Stimulated activated CD8-positive, alpha-beta memory T cell treated with anti-CD3 and anti-CD28 coated beads, Interleukin-15, amount 100 ng/mL, for 48 hours (primary cell): Measurements from ENCODE around the gene DLG2.

Experiments used
- DNase-seq, 2 donors: peaks; one replicate each; pipeline ENCODE4 v3.0.0-alpha.2; 2020; ENCODE audit warnings: low read depth in 2 of 2

DLG2 gene

DNA sequence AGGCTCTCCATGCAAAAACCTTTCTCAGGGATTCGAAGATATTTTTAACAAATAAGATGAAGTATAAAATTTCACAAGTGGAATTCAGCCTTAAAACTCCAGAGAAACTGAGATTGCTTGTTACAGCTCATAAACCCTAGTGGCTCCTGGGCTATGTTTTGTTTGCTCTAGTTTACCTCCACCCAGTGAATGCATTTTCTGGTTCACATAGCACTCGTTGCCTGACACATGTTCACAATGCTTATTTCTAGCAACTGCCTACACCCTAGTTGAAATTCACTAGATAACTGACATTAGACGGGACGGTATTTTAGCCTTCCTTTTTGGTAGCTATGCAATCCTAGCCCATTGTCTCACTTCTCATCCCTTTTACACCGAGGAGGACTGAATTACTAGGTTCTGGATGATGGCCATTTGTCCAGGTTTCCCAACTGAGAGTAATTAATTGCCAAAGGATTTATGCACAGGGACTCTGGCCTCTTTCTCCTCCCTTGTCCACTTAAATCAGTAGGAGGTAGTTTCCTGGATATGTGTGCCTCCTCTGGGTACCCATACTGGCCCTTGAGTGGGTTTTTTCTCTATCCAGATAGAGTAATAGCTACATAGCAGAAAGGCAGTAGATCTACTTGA, 951.6 kb downstream of the DLG2 start:
- DNase-seq: no peak

DNA sequence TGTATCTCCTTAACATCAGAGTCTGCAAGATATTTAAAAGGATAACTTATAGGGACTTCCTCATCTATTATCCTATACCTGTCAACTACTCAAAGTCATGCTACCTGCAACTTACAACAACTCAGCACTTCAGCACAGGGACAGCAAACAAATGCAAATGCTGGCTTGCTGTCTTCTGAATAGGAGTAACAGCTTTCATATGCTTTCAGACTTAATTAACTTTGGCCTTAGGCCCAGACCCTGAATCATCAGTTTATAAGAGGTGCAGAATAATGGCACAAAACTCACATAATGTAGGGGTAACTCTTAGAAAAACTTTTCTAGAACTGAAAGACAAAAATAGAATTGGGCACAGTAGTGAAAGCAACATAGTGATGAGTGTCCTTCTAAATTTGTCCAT, 953.4 kb downstream of the DLG2 start:
- no peak for DNase-seq

DNA sequence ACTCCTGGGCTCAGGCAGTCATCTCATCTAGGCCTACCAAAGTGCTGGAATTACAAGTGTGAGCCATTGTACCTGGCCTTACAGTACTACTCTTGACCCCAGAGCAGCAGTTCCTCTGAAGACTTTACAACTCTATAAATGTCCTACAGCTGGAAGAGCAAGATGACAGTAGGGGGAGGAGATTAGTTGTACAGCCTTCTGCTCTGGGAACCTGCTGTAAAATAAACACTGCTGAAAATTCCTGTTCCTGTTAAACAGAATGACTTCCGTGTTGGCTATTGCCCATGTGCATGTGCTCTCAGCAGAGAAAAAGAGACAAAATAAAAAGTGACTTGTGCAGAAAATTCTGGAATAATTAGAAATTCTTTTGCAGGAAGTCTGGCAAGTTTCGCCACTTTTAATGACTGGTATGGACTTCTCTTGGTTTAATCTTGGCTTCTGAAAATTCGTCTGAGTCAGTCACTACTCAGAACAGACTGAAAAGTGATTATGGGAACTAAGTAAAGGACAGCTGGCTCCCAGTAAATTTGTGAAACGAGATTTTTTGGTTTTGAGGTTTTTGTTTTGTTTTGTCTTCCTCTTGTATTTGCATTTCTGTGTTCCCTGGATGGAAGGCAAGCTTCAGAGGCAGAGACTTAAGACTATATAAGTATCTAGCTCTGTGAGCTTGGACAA, 955.7 kb downstream of the DLG2 start:
- DNase-seq: no peak

DNA sequence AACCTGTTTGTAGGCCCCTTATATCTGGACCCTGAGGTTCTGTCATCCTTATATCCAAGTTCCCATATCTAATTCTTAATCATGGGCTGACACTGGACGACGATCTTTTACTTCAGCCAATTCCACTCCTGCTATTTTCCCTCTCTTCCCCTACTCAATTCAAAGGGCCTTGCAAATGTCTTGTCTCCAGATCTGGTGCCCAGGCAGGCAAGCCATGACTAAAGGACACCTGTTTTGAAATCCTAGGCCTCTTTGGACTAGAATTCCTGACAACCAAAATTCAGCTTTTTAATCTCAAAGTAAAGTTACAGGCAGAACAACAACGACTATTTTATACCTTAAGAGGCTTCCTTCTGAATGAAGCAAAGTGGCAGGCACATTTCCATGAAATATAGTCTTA, 963.4 kb downstream of the DLG2 start:
- DNase-seq: no peak

DNA sequence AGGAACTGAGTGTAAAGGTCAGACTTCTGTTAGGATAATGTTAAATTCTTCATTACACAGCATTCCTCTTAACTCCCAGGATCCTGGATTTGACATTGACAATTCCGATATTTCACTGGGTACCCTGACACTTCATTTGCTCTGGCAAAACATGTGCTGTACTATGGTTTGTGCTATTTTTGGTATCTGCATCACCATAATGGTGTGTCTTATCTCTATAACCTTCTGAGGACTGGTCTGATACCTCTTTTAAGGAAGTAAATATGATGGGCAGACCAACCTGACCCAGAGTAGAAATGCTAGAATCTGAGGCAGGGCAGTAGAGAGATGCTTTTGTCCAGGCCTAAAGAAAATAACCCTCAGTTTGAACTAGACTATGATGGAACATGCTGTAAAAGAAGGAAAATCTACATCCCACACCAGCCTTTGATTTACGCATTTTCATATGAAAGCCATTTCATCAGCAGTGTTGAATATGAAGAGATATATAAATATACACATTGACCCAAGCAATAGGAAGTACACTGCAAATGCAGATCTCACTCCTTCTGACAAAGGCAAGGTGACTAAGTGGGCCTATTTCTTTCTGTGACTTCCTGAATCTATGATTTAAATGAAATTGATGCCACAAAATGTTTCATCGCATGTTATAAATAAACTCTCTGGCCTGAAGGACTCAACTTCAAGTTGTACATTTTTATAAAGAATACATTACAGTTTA, 966.7 kb downstream of the DLG2 start:
- DNase-seq: no peak

DNA sequence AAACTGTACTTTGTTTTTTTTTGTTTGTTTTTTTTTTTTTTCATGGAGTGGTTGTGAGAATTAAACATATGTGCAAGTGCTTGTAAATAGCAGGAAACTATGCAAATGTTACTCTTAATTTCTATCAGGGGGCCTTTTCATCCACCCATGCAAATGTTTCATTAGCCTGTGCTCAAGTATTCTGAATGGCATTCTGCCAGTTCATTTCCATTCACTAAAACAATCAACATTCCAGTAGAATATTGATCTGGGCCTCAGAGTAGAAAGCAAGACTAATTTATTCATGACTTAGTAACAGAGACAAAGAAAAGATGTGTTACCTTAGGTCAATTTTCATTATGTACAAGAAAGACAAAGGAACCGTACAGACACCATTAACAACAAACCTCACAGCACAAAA, 971.4 kb downstream of the DLG2 start:
- no peak for DNase-seq

DNA sequence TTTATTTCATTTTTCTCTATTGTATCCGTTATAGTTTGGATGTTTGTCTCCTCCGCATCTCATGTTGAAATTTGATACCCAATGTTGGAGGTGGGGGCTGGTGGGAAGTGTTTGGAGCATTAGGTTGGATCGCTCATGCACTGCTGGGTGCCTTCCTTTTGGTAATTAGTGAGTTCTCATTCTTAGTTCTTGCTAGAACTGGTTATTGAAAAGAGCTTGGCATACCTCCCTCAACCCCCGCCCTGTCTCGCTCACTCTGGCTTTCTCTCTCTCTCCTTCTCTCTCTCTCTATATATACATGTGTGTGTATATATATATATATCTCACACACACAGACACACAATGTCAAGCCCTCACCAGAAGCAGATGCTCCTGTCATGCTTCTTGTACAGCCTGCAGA, 978.7 kb downstream of the DLG2 start:
- no peak for DNase-seq

DNA sequence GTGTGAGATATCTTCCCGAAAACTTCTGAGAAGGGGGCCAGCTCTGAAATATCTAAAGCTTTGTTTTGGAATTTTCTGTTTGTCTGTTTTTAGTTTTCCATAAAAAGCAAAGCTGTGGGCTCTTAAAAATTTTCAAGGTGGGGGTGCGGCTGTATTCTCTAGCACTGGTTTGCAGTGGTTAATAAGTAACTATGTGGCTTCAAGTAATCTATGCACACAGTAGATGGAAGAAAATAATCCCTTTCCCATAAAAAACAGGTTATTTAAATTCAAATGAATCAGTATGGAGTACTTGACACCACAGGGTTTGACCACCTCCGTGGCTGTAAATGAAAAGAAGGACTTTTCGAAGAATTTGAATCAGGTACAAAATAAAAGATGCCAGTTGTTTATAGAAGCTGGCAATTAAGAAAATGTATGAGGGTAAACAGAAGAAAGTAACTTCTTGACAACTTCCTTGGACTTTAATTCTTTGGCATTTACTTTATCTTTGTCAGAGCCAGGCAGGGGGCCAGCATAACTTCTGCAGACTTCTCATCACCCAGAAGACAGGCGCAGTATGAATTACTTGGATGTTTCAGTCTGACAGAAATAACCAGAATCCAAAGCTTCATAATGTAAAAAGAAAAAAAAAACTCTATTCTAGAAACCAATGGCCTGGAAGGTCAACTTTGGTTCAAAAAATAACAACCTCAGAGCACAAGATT, 981.0 kb downstream of the DLG2 start:
- no peak for DNase-seq

DNA sequence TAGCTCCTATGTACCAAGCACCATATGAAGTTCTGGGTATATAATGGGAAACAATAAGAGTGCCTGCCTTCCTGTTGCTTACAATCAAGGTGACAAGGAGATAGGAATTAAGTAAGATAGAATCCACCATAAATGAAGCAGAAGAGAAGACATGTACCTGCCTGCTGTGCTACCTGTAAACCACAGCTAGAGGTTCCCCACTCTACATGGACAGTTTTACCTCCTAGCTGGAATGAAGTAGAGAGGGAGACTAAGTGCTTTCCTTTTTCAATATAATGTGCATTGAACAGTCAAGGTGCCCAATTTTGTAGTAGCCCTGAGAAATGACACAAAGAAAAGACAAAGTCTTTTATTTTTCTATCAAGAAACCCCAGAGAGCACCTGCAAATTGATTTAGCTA, 984.6 kb downstream of the DLG2 start:
- no peak for DNase-seq

DNA sequence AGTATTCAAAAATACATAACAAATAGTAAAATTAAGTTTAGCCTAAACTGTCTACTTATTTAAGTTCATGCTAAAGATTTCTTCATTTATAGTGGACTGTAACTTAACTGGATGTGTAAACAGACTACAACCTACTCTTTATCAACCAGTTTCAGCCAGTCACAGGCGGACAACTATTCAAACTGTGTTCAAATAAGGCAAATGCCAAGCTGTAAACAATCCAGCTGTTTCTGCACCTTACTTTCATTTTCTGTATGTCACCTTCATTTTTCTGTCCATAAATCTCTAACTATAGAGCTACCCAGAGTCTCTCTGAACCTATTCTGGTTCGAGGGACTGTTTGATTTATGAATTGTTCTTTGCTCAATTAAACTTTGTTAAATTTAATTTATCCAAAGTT, 992.8 kb downstream of the DLG2 start:
- no peak for DNase-seq

DNA sequence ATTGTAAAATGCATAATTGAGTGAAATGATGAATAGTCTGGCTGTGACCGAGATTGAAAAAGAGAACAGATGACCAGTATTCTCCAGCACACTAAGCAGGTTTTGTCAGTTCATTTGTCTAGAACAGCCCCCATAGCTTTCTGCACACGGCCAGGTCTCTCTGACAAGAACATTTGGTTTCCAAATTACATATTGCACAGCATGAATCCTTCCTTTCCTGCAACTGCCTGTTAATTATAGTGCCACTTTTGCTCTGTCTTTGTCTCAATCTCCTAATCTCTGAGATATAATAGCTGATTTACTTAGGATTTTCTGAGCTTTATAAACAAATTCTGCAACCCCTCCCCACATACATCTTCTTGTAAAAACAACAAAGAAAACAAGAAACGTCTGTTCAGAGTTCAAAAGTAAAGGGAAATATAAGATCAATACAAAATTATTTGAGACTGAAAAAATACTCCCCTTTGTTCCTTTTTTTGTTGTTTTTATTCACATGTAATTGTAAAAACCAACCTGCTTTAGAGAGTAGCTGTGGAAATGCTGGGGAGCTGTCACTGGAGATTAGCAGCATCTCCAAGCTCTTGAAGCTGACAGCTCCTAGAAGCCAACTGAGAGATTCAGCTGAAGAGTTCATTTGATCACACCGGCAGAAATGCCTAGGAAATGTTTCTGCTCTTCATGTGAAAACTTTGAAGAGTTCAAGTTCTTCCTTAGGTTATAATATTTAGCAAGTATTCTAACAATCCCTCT, 998.1 kb downstream of the DLG2 start:
- no peak for DNase-seq

DNA sequence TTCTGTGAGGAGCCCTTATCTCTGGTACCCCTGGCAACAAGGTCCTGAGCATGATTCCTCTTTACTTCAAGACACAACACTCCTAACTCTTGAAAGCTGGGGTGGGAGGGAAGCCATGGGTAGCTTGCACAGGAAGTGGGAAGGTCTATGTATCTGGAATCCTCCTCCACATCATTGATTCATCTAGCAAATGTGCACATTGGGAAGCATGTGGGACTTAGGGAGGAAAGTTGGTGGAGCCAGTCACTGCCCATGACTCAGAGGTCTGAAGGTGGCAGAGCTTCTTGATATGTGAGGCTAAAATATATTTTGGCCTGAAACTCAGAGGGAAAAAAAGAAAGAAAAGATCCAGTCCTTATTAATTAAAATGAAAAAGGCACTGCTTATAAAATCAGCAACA, 1000.9 kb downstream of the DLG2 start:
- no peak for DNase-seq

DNA sequence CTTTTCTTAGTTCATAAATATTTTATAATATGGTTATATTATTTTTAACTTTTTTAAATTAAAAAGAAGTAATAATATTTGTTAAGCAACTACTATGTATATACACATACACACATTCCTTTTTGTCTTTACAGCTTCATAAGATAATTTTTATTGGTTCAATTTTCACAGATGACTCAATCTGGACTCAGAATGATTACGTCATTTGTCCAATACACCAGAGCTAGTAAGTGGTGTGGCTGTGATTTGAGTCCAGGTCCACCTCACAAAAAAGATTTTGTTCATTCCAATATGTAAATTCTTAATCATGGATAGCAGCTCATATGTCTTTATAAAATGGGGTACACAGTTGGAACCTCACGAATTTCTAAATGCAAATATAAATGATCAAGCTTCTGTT, 1014.5 kb downstream of the DLG2 start:
- no peak for DNase-seq

DNA sequence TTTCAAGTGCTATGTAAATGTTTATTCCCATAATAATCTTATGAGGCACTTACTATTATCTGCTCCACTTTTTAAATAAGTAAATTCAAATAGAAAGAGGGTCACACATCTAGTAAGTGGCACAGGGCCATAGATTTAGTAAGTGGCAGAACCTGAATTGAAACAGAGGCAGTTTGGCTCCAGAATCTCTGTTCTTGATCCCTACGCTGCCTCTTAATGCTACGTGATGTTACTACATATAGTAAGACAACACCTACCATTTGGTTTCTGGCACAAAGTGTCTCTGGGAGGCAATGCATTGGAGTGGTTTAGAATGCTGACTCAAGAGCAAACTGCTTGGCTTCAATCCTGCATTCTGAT, 1018.3 kb downstream of the DLG2 start:
- no peak for DNase-seq

DNA sequence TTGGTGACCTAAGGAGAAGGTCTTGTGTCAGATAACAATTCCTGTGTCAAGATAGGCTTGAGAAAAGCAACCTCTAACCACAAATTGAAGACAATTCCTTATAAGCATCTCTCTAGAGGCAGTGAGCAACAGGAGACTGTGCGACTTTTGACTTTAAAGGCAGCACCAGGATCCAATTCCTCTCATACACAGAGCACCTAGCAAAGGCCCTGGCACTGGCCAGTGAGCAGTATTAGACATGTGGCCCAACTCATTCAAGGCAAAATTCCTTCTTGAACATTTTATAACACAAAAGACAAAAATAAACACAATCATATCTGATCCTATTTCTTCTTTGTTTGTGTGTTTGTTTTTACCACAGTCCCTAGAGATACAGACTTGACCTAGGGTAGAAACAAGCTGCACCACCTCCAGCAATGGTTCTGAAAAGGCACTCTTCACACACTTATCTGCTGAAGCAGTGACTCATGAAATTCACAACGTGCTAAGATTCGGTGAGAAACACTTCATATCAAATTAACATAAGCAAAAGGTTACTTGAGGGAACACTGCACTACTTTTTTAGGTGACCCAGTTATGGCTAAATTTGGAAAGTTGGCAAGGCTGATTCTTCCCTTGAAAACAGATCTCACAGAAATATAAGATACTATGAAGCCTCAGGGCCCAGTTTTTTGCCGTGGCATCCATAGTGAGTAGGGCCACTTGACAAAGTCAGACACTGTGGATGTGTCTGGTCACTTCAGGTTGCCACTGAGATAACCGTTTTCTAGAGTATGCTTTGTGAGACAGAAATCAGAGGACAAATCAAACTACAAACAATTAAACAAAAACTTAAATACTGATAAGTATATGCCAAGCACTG, 1018.9 kb downstream of the DLG2 start:
- DNase-seq: no peak

DNA sequence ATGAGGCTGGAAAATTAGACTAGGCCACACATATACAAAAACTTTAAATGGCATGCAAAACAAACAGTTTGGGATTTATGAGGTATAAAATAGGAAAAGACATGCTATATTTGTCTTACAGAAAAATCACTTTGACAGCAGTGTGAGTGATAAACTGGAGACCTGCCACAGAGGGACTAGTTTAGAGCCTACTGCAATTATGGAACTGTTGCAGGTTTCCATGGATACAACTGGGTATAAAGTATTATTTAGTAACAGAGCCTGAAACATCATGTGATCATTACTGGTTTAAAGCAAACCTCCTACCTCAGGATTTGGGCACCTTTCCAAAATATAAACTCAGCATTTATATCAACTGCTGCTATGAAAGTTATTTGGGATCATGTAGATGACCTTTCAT, 1032.5 kb downstream of the DLG2 start:
- no peak for DNase-seq

DNA sequence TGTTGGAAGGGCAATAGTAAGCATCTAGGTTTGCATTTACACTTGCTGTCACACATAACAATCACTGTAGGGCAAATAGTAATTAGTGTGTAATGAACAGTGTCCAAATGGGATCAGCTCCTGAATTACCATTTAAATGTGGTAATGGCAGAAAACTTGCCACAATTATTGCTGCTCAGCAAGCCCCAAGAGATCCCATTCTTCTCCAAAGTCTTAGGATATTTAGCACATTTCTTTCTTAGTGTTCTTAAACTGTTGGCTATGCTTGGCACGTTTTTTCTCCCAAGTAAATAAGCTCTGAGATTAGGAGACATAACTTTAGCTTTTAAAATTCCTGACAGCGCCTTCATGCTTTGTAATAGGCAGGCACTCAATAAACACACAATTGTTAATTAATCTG, 1037.0 kb downstream of the DLG2 start:
- no peak for DNase-seq

DNA sequence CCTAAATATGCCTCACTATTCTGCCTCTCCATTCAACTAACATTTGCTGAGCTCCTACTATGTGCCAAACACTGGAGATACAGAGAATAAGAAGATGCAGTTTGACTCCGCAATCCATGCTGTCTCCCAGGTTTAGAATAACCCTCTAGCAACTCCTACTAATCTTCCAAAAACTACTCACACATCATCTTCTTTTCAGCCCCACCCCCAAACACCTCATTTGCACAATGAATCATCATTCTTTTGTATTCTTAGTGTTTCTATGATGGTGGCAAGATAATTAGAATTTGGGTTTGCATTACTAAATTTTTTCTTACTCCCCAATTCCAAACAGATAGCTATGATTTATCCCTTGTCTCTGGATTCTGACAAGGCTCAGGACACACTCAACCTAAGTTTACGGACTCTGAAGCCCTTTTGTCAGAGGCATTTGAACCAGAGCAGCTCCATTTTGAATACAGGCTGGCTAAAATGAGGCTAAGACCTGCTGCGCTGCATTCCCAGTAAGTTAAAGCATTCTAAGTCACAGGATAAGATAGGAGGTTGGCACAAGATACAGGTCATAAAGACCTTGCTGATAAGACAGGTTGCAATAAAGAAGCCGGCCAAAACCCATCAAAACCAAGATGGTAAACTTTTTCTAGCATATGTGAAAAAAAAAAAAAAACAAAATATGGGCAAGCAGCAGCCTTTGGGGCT, 1038.9 kb downstream of the DLG2 start:
- no peak for DNase-seq

DNA sequence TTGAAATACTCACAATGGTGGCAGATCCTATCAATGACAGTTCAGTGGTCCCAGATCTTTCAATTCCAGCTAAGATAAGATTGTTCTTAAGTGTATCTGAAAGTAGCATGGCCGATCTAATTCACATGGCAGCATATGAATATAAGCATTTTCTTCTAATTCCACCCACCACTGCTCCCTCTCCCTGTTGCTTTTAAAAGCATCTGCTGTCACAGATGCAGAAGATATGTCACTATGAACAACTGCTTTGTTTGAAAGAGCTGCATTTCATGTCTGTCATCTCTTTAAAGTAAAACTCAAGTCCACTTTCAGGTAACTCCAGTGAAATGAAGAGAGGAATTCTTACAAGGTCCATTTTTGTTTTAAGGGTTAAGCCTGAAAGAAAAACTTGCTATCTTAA, 1044.0 kb downstream of the DLG2 start:
- DNase-seq: no peak

DNA sequence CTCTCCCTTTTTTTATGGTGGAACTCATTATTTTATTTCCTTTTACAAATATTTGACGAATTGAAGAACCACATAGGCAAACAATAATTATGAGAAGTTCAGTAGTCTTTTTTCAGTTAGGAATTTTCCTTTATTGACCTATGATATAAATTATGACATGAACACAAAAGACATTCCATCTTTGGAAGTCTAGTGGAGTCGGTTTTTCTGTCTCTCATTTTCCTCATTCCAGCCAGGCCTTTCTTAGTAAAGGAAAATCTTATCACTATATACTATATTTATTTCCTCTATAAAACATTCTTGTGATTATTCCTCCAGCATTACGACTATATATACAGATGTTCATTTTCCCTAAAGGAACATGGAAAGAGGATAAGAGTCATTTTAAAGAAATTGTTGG, 1046.1 kb downstream of the DLG2 start:
- no peak for DNase-seq

DNA sequence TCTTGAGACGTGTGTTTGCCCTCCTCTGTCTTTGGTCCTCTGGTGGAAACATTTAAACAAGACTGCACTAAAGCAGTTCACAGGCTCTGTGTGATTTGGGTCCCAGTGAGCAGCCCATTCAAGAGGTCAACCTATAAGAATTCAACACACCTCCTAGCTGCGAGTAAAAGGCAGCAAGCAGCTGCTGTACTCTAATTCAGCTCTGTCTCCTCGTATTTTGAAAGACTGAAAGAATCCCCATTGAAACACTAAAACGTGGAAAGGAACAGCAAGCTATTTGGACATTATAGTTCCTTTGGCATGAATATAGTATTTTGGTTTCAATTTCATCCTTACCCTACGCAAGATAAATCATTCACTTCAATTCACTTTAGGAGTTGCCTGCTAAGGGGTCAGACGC, 1046.7 kb downstream of the DLG2 start:
- no peak for DNase-seq
